ENCODE measurements around the gene PDSS2. TPM values are rescaled to one million over a fixed set of nuclear protein-coding genes. Genes with fewer than 3 reads are reported as not detected.

PDSS2 gene
- total RNA-seq, 1 donor from 2014 or later = 19.3 TPM

DNA sequence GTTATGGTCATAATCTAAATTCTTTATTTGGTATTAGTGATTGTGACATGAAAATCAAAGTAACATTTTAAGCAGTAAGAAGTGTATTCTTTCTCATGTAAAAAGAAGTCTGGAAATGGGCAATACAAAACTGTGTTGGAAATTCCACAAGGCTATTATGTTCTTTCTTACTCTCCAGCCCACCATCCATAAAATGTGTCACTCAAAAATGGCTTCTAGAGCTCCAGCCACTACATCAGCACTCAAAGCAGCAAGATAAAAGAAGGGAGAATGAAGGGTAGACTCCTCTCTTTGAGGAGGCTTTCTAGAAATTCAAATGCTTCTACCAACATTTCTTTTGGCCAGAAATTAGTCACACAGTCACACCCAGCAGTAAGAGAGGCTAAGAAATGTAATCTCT lies 18.4 kb downstream of the PDSS2 start:
- ChIA-PET POLR2A (no interaction called here), CTCF (no interaction called here)
- H3K9me3 Mint-ChIP-seq = no peaks in the 10 kb centered on the region
- DNase-seq = no peak
- H3K27me3 Mint-ChIP-seq = no peaks in the 10 kb centered on the region
- H3K4me3 Mint-ChIP-seq = no peak overlapping the region
- no peaks in the 10 kb centered on the region for H3K4me1 Mint-ChIP-seq
- ATAC-seq (ENCODE audit: low read depth) = no peak
- TF ChIP-seq, protein P1, sequence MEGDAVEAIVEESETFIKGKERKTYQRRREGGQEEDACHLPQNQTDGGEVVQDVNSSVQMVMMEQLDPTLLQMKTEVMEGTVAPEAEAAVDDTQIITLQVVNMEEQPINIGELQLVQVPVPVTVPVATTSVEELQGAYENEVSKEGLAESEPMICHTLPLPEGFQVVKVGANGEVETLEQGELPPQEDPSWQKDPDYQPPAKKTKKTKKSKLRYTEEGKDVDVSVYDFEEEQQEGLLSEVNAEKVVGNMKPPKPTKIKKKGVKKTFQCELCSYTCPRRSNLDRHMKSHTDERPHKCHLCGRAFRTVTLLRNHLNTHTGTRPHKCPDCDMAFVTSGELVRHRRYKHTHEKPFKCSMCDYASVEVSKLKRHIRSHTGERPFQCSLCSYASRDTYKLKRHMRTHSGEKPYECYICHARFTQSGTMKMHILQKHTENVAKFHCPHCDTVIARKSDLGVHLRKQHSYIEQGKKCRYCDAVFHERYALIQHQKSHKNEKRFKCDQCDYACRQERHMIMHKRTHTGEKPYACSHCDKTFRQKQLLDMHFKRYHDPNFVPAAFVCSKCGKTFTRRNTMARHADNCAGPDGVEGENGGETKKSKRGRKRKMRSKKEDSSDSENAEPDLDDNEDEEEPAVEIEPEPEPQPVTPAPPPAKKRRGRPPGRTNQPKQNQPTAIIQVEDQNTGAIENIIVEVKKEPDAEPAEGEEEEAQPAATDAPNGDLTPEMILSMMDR (IDR thresholded peaks at IDR 0.05) = no peak
- H3K27ac Mint-ChIP-seq = no peak overlapping the region
- peaks cover 12% of the 10 kb centered on the region for H3K36me3 Mint-ChIP-seq (ENCODE audit: low read depth)
- intact Hi-C loops (cut with micrococcal nuclease) = no loop called here

DNA sequence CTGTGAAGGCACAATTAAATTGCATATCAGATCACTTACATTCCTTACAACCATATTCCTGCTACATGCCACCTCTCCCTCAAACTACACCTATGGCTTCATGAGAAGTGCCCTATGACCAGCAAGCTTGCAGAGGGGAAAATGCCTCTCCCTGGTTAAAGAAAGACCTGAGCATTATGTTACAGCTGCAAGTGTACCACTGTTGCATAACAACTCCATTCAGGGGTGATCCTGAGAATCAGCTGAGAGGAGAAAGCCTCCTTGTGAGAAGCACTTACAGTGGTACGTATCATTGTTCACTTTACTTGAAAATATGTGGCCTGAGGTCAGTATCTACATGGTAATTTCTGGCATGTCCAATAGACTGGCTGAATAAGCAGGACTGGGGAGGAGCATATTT lies 20.0 kb downstream of the PDSS2 start:
- POLR2A ChIA-PET = no interaction called here
- no peak overlapping the region for H3K27ac Mint-ChIP-seq
- ATAC-seq (ENCODE audit: low read depth) = no peak

DNA sequence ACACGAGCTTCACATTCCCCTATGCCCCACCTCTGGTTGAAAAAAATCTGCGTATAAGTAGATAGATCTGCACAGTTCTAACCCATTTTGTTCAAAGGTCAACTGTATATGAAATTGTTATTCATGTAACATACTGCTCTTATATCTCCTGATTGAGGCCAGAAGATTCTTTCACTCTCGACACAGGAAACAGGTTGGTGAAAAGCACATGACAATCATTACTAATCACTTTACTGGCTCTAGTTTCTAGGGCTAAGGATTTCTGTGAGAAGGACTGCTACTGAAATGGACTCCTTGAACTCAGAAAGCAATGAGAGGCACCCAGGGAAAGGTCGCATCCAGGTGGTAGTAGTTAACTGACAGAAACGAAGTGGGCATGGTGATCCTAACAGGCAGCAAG lies 21.7 kb downstream of the PDSS2 start:
- Mint-ChIP-seq H3K27ac (no peak overlapping the region), H3K27me3 (no peaks in the 10 kb centered on the region), H3K36me3 (ENCODE audit: low read depth) (peaks cover 8% of the 10 kb centered on the region), H3K4me3 (no peak overlapping the region), H3K9me3 (peaks cover 2% of the 10 kb centered on the region), H3K4me1 (peaks cover 4% of the 10 kb centered on the region)
- ChIA-PET POLR2A (interaction anchor here (0.7 kb wide), 1 partner anchor 288 kb away, joined by 13 read pairs; no protein-coding TSS in a partner anchor), CTCF (no interaction called here)
- DNase-seq (no peak), ATAC-seq (ENCODE audit: low read depth) (no peak)
- TF ChIP-seq, protein P1 (IDR thresholded peaks at IDR 0.05) = no peak
- intact Hi-C loops (cut with micrococcal nuclease) = no loop called here

More for the DNA sequence above, 20.0 kb downstream of the PDSS2 start:
- TF ChIP-seq, protein P1 (IDR thresholded peaks at IDR 0.05) = no peak
- H3K36me3 Mint-ChIP-seq (ENCODE audit: low read depth) = peaks cover 5% of the 10 kb centered on the region
- no peaks in the 10 kb centered on the region for H3K27me3 Mint-ChIP-seq
- intact Hi-C loops (cut with micrococcal nuclease) = no loop called here
- no peaks in the 10 kb centered on the region for H3K4me1 Mint-ChIP-seq
- no peak for DNase-seq
- H3K4me3 Mint-ChIP-seq = no peak overlapping the region
- CTCF ChIA-PET = no interaction called here
- H3K9me3 Mint-ChIP-seq = no peaks in the 10 kb centered on the region

DNA sequence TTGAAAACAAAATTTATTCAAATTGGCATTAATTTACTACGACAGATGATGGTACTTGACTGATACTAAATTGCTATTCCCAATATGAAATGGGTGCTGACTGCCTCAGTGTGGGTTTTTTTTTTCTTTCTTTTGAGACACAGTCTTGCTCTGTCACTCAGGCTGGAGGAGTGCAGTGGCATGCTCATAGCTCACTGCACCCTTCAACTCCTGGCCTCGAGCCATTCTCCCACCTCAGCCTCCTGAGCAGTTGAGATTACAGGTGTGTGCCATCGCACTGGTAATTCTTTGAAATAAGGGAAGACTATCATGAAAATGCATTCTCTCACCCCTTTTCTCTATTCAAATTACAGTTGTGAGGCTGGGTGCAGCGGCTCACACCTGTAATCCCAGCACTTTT lies 22.5 kb downstream of the PDSS2 start:
- Mint-ChIP-seq H3K4me1 (peaks cover 8% of the 10 kb centered on the region), H3K36me3 (ENCODE audit: low read depth) (peaks cover 8% of the 10 kb centered on the region)

DNA sequence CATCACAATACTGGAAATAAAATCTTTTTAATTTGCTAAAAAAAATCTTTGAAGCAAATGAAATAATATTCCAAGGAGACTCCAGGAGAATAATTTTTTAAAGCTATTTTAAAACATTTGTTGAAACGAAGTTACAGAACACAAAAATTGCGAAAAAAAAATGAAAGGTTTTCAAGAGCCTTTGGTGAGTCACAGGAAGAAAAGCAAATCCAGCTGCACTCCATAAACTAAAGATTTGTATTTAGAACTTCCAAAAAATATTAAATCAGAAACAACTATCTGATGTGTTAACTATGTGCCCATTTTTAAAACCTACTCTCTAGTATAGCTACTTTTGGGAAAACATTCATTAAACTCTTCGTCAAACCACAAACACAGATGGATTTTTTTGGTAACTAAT lies 23.6 kb downstream of the PDSS2 start:
- POLR2A ChIA-PET = no interaction called here
- Mint-ChIP-seq H3K36me3 (ENCODE audit: low read depth) (peaks cover 8% of the 10 kb centered on the region), H3K27me3 (no peaks in the 10 kb centered on the region), H3K4me3 (no peak overlapping the region), H3K4me1 (peaks cover 8% of the 10 kb centered on the region), H3K9me3 (peaks cover 2% of the 10 kb centered on the region), H3K27ac (no peak overlapping the region)
- no peak for DNase-seq
- intact Hi-C loops (cut with micrococcal nuclease) = no loop called here
- no peak for ATAC-seq (ENCODE audit: low read depth)
- CTCF ChIA-PET = no interaction called here
- TF ChIP-seq, protein P1 (IDR thresholded peaks at IDR 0.05) = no peak

More for the DNA sequence above, 22.5 kb downstream of the PDSS2 start:
- peaks cover 2% of the 10 kb centered on the region for H3K9me3 Mint-ChIP-seq
- TF ChIP-seq, protein P1 (IDR thresholded peaks at IDR 0.05) = no peak
- H3K27ac Mint-ChIP-seq = no peak overlapping the region
- CTCF ChIA-PET = no interaction called here
- H3K4me3 Mint-ChIP-seq = no peak overlapping the region
- intact Hi-C loops (cut with micrococcal nuclease) = no loop called here
- no peak for DNase-seq
- no peaks in the 10 kb centered on the region for H3K27me3 Mint-ChIP-seq
- ATAC-seq (ENCODE audit: low read depth) = no peak
- POLR2A ChIA-PET = no interaction called here

Measured in activated B cell treated with CpG ODN at 0.5 μM for 24 hours (primary cell).